H1 (cell line): Measurements from ENCODE around the gene COQ9. TPM values are rescaled to one million over a fixed set of nuclear protein-coding genes. Genes with fewer than 3 reads are reported as not detected.

ENCODE experiments used
- CTCF ChIA-PET: fragments of 300-600 bp; sonication (Branson Sonifier 250); formaldehyde crosslinking; loops from one replicate; lab custom pipeline; 2021; ENCODE audit not compliant: partially characterized antibody; lab: Charles Lee
- POLR2A ChIA-PET: fragments of 300-600 bp; sonication (Branson Sonifier 250); formaldehyde crosslinking; loops from one replicate; lab custom pipeline; 2021; ENCODE audit warnings: inconsistent platforms; ENCODE audit not compliant: partially characterized antibody; lab: Charles Lee
- DNase-seq, 2 experiments: peaks; one replicate each; pipeline versions ENCODE4 v3.0.0 to v3.0.0-alpha.2; 2010 to 2022; ENCODE audit warnings: low spot score in 2 of 2, low read depth in 1 of 2, mixed read lengths in 1 of 2
- FAIRE-seq: peaks from 2 replicates; lab custom pipeline; 2011; peaks lifted over from hg19 to GRCh38; lab: Jason Lieb, UNC
- H2AFZ ChIP-seq: 2 replicates; pipeline ENCODE4 v1.8.1; 2012; ENCODE audit warnings: low read length, inconsistent platforms
- H2AK5ac ChIP-seq: 2 replicates; pipeline ENCODE4 v1.6.1; 2013; ENCODE audit warnings: low read depth, low read length
- H2BK120ac ChIP-seq: replicated peaks from 2 replicates; pipeline ENCODE3; 2013; ENCODE audit warnings: low read depth, low read length, inconsistent platforms
- H2BK12ac ChIP-seq: 2 replicates; pipeline ENCODE4 v1.6.1; 2013; ENCODE audit warnings: low read depth, low read length
- H2BK15ac ChIP-seq: 2 replicates; pipeline ENCODE4 v1.6.1; 2013; ENCODE audit warnings: low read length
- H2BK20ac ChIP-seq: 2 replicates; pipeline ENCODE4 v1.6.1; 2013; ENCODE audit warnings: low read length
- H2BK5ac ChIP-seq: 2 replicates; pipeline ENCODE4 v1.6.1; 2013; ENCODE audit warnings: low read depth, low read length
- H3K14ac ChIP-seq: 2 replicates; pipeline ENCODE4 v1.6.1; 2013; ENCODE audit warnings: inconsistent platforms; ENCODE audit not compliant: insufficient read length
- H3K18ac ChIP-seq: 2 replicates; pipeline ENCODE4 v1.6.1; 2013; ENCODE audit warnings: low read length; ENCODE audit errors: extremely low read depth
- H3K23ac ChIP-seq: 2 replicates; pipeline ENCODE4 v1.6.1; 2013; ENCODE audit warnings: inconsistent platforms; ENCODE audit not compliant: insufficient read length
- H3K23me2 ChIP-seq: 2 replicates; pipeline ENCODE4 v1.6.1; 2013; ENCODE audit warnings: low read depth, low read length
- H3K27ac ChIP-seq: 2 replicates; pipeline ENCODE4 v1.6.1; 2011; ENCODE audit warnings: low read depth, low read length, inconsistent platforms
- H3K27me3 ChIP-seq, 4 experiments: replicated peaks in 1 of 4; 1 replicate in 1 of 4; 2 replicates in 3 of 4; pipeline versions ENCODE4 v1.6.1 to v1.8.1; 2011 to 2013; ENCODE audit warnings: low read length in 3 of 4, mild to moderate bottlenecking in 3 of 4, inconsistent platforms in 2 of 4, mixed read lengths in 2 of 4, moderate library complexity in 1 of 4; ENCODE audit not compliant: control insufficient read depth in 3 of 4, insufficient read depth in 3 of 4; ENCODE audit errors: extremely low read depth in 1 of 4
- H3K36me3 ChIP-seq, 4 experiments: 2 replicates each; pipeline versions ENCODE4 v1.6.1 to v1.8.1; 2011 to 2013; ENCODE audit warnings: mild to moderate bottlenecking in 4 of 4, low read length in 3 of 4, moderate library complexity in 2 of 4, control low read depth in 1 of 4, inconsistent platforms in 1 of 4; ENCODE audit not compliant: insufficient read depth in 4 of 4, control insufficient read depth in 2 of 4
- H3K4ac ChIP-seq: replicated peaks from 2 replicates; pipeline ENCODE3; 2013; ENCODE audit warnings: low read length, low read depth, mixed read lengths, inconsistent platforms; ENCODE audit not compliant: insufficient read length
- H3K4me1 ChIP-seq, 4 experiments: replicated peaks in 1 of 4; 1 replicate in 1 of 4; 2 replicates in 3 of 4; pipeline versions ENCODE4 v1.6.1 to v1.8.1; 2011 to 2013; ENCODE audit warnings: low read length in 3 of 4, inconsistent platforms in 2 of 4, mixed read lengths in 1 of 4; ENCODE audit not compliant: insufficient read depth in 4 of 4, control insufficient read depth in 3 of 4
- H3K4me2 ChIP-seq, 2 experiments: 2 replicates each; pipeline versions ENCODE4 v1.6.1 to v1.8.1; 2011 to 2013; ENCODE audit warnings: low read depth in 2 of 2, low read length in 2 of 2, control low read depth in 1 of 2, inconsistent platforms in 1 of 2, mild to moderate bottlenecking in 1 of 2; ENCODE audit not compliant: insufficient read depth in 1 of 2
- H3K4me3 ChIP-seq, 4 experiments: fragments of 200-600, 300-600 bp in 1 of 4; sonication (generic), shearing (Covaris generic), sonication (Bioruptor Twin) in 1 of 4; 2 replicates each; pipeline versions ENCODE4 v1.5.1 to v1.8.1; 2011 to 2016; ENCODE audit warnings: low read length in 4 of 4, low read depth in 3 of 4, control low read depth in 2 of 4, inconsistent platforms in 2 of 4, mild to moderate bottlenecking in 2 of 4, mixed read lengths in 1 of 4, moderate library complexity in 1 of 4; ENCODE audit not compliant: insufficient read depth in 2 of 4; ENCODE audit errors: extremely low read depth in 1 of 4
- H3K56ac ChIP-seq: replicated peaks from 2 replicates; pipeline ENCODE3; 2013; ENCODE audit warnings: low read depth, mild to moderate bottlenecking, mixed read lengths, low read length, inconsistent platforms; ENCODE audit not compliant: insufficient read length
- H3K79me1 ChIP-seq: 2 replicates; pipeline ENCODE4 v1.6.1; 2013; ENCODE audit warnings: low read depth, low read length, control low read depth
- H3K79me2 ChIP-seq, 2 experiments: 2 replicates each; pipeline versions ENCODE4 v1.6.1 to v1.8.1; 2012 to 2013; ENCODE audit warnings: low read length in 2 of 2, mild to moderate bottlenecking in 2 of 2, inconsistent platforms in 1 of 2; ENCODE audit not compliant: insufficient read depth in 2 of 2, control insufficient read depth in 1 of 2
- H3K9ac ChIP-seq, 4 experiments: replicated peaks in 1 of 4; 1 replicate in 1 of 4; 2 replicates in 3 of 4; pipeline versions ENCODE4 v1.6.1 to v1.8.1; 2011 to 2013; ENCODE audit warnings: low read depth in 3 of 4, low read length in 3 of 4, control low read depth in 2 of 4, mild to moderate bottlenecking in 2 of 4, moderate library complexity in 2 of 4, inconsistent platforms in 1 of 4; ENCODE audit errors: extremely low read depth in 1 of 4
- H3K9me3 ChIP-seq, 2 experiments: 2 replicates each; pipeline versions ENCODE4 v1.6.1 to v1.8.1; 2012 to 2013; ENCODE audit warnings: mild to moderate bottlenecking in 2 of 2, moderate library complexity in 2 of 2, control low read depth in 1 of 2, inconsistent platforms in 1 of 2, low read depth in 1 of 2, low read length in 1 of 2, mixed read lengths in 1 of 2; ENCODE audit not compliant: insufficient read depth in 2 of 2
- H4K20me1 ChIP-seq, 2 experiments: replicated peaks in 1 of 2; 2 replicates each; pipeline versions ENCODE3 to v1.8.1; 2011 to 2013; ENCODE audit warnings: inconsistent platforms in 2 of 2, low read length in 2 of 2, mild to moderate bottlenecking in 1 of 2; ENCODE audit not compliant: insufficient read depth in 2 of 2, control insufficient read depth in 1 of 2
- H4K5ac ChIP-seq: 2 replicates; pipeline ENCODE4 v1.6.1; 2013; ENCODE audit warnings: low read length, low read depth, mixed read lengths, inconsistent platforms; ENCODE audit not compliant: insufficient read length
- H4K8ac ChIP-seq: 2 replicates; pipeline ENCODE4 v1.8.0; 2013; ENCODE audit warnings: mild to moderate bottlenecking, moderate library complexity, low read length, inconsistent platforms; ENCODE audit not compliant: insufficient read depth; ENCODE audit errors: extremely low read depth
- H4K91ac ChIP-seq: replicated peaks from 2 replicates; pipeline ENCODE3; 2013; ENCODE audit warnings: low read length, mixed read lengths, inconsistent platforms; ENCODE audit not compliant: insufficient read length
- BRCA1 ChIP-seq: IDR thresholded peaks from 2 replicates; pipeline ENCODE4 v1.6.1; 2012; ENCODE audit warnings: low read depth, low read length, improper control_type of control experiment
- CTBP2 ChIP-seq: IDR thresholded peaks from 2 replicates; pipeline ENCODE4 v1.7.0; 2011; ENCODE audit warnings: borderline replicate concordance, mild to moderate bottlenecking, moderate library complexity, mixed read lengths, low read length; ENCODE audit not compliant: insufficient read depth, insufficient read length
- EP300 ChIP-seq, 2 experiments: IDR thresholded peaks; 1 replicate in 1 of 2; 2 replicates in 1 of 2; pipeline ENCODE4 v1.6.1; 2011 to 2012; ENCODE audit warnings: low read depth in 2 of 2, low read length in 2 of 2, mild to moderate bottlenecking in 2 of 2, borderline replicate concordance in 1 of 2, inconsistent platforms in 1 of 2, moderate library complexity in 1 of 2
- GABPA ChIP-seq: IDR thresholded peaks from 2 replicates; pipeline ENCODE4 v1.6.1; 2011; ENCODE audit warnings: mild to moderate bottlenecking, low read length, moderate library complexity, borderline replicate concordance; ENCODE audit not compliant: insufficient read depth
- HDAC2 ChIP-seq, 2 experiments: fragments of 300-600 bp in 1 of 2; sonication (generic) in 1 of 2; IDR thresholded peaks; 2 replicates each; pipeline ENCODE4 v1.6.1; 2011 to 2012; ENCODE audit warnings: low read depth in 2 of 2, low read length in 2 of 2, mild to moderate bottlenecking in 2 of 2, moderate library complexity in 2 of 2, borderline replicate concordance in 1 of 2, inconsistent platforms in 1 of 2
- JUND ChIP-seq: IDR thresholded peaks from 2 replicates; pipeline ENCODE4 v1.6.1; 2011; ENCODE audit warnings: mild to moderate bottlenecking, improper control_type of control experiment, low read length
- POLR2A ChIP-seq, 2 experiments: IDR thresholded peaks; 1 replicate in 1 of 2; 2 replicates in 1 of 2; pipeline ENCODE4 v1.6.1; 2011; ENCODE audit warnings: low read depth in 2 of 2, low read length in 2 of 2, mild to moderate bottlenecking in 2 of 2; ENCODE audit errors: control extremely low read depth in 1 of 2
- RXRA ChIP-seq: IDR thresholded peaks from 2 replicates; pipeline ENCODE4 v1.6.1; 2011; ENCODE audit warnings: low read depth, mild to moderate bottlenecking, low read length, moderate library complexity; ENCODE audit not compliant: insufficient read depth
- SP2 ChIP-seq: IDR thresholded peaks from 2 replicates; pipeline ENCODE4 v1.6.1; 2012; ENCODE audit warnings: mild to moderate bottlenecking, low read length, inconsistent platforms
- SUZ12 ChIP-seq: fragments of 200-600 bp; sonication (generic); IDR thresholded peaks from 2 replicates; pipeline ENCODE4 v1.6.1; 2012; ENCODE audit warnings: mild to moderate bottlenecking, inconsistent platforms, low read length, moderate library complexity, mixed read lengths
- TAF1 ChIP-seq: IDR thresholded peaks from 2 replicates; pipeline ENCODE4 v1.6.1; 2011; ENCODE audit warnings: mild to moderate bottlenecking, low read depth, low read length
- TBP ChIP-seq: IDR thresholded peaks from 2 replicates; pipeline ENCODE4 v1.6.1; 2011; ENCODE audit warnings: low read depth, low read length, improper control_type of control experiment
- TCF12 ChIP-seq: IDR thresholded peaks from 2 replicates; pipeline ENCODE4 v1.6.1; 2011; ENCODE audit warnings: low read depth, mild to moderate bottlenecking, low read length
- WGBS, 2 experiments: shearing (Covaris generic) in 1 of 2; methylation state at CpG; one replicate each; pipeline versions ENCODE4 v1.1.6 to v1.1.7; 2013 to 2015; ENCODE audit warnings: low lambda C conversion rate in 2 of 2, mixed read lengths in 2 of 2, inconsistent platforms in 1 of 2, low coverage in 1 of 2, missing lambda C conversion rate in 1 of 2; ENCODE audit not compliant: insufficient replicate concordance in 2 of 2, insufficient coverage in 1 of 2, insufficient read length in 1 of 2; ENCODE audit errors: extremely low coverage in 1 of 2, missing lambda C conversion rate in 1 of 2; 5-methylcytosine and 5-hydroxymethylcytosine counted together
- polyA plus RNA-seq, 7 experiments: library from polyadenylated mRNA; depleted of rRNA in 3 of 7; stranded (reverse) in 5 of 7; unstranded in 2 of 7; fragments of >200 nt in 5 of 7; fragments of 200-250 nt in 2 of 7; gene quantifications; 1 replicate in 5 of 7; 2 replicates in 1 of 7; 4 replicates in 1 of 7; pipeline versions ENCODE4 v1.2.1 to v1.2.3, GENCODE V29; 2011 to 2013; ENCODE audit warnings: missing spikeins in 2 of 7, mixed read lengths in 2 of 7
- total RNA-seq: library from RNA; stranded (reverse); fragmentation: NEBNext Ultra II Directional; extraction: Animal tissue kit (Norgen Biotek cat#: 25700); gene quantifications from 2 replicates; pipeline ENCODE4 v1.2.1, GENCODE V29; 2021

The COQ9 gene
- total and polyA plus RNA-seq, 2 of the 8 experiments (the other 6 are each of a cell fraction or from before 2014, with no cell fraction given): 33.3 to 60.3 TPM

- POLR2A ChIA-PET: interaction anchor here (0.6 kb wide), 2 partner anchors 12 to 559 kb away, joined by 3 read pairs; no protein-coding TSS in a partner anchor
- no peak overlapping the region for H2BK120ac ChIP-seq
- H2BK5ac ChIP-seq: no peak overlapping the region
- FAIRE-seq (no peak), DNase-seq (no peak)
- no peaks in the 10 kb centered on the region for H4K20me1 ChIP-seq
- no peak overlapping the region for H3K23ac ChIP-seq
- no peak overlapping the region for H3K14ac ChIP-seq
- H3K4ac ChIP-seq: no peak overlapping the region
- no peak overlapping the region for H3K27ac ChIP-seq
- no peak overlapping the region for H2AFZ ChIP-seq
- no peak overlapping the region for H4K5ac ChIP-seq
- H3K79me2 ChIP-seq: no peaks in the 10 kb centered on the region
- no peak overlapping the region for H2AK5ac ChIP-seq
- H3K36me3 ChIP-seq: no peaks in the 10 kb centered on the region
- no peak overlapping the region for H3K56ac ChIP-seq
- 85% methylated on average over 5 of the region's 5 CpGs; no CpG with 5 or more reads in 1 of the 2 experiments for WGBS, 2 experiments
- H3K4me2 ChIP-seq: no peak overlapping the region
- no peak overlapping the region for H3K18ac ChIP-seq
- peaks cover 0 to 9% (median 6%) of the 10 kb centered on the region in 4 experiments; a peak in 5 of 7 replicates for H3K4me1 ChIP-seq
- no peaks in the 10 kb centered on the region for H3K27me3 ChIP-seq
- no peak overlapping the region for H4K8ac ChIP-seq
- no peak overlapping the region for H2BK20ac ChIP-seq
- H2BK12ac ChIP-seq: no peak overlapping the region
- H3K9me3 ChIP-seq: no peaks in the 10 kb centered on the region
- no peak overlapping the region for H3K9ac ChIP-seq
- H3K23me2 ChIP-seq: 0 out of 2 replicates have a peak, but pooled peaks cover 3% of the 10 kb centered on the region
- CTCF ChIA-PET: interaction anchor here (0.6 to 19.2 kb wide), 10 partner anchors 8 to 611 kb away, joined by 3 to 513 read pairs (median 3); partner anchors contain the start of gene CCL17
- no peak overlapping the region for H2BK15ac ChIP-seq
- no peak overlapping the region for H3K4me3 ChIP-seq
- no peaks in the 10 kb centered on the region for H3K79me1 ChIP-seq
- H4K91ac ChIP-seq: no peak overlapping the region
- TF ChIP-seq CTBP2 (no peak), GABPA (no peak), RXRA (no peak), BRCA1 (no peak), TCF12 (no peak), EP300 (IDR thresholded peaks at IDR 0.05; ENCODE audit: borderline replicate concordance in 1 of 2, low read depth in 2 of 2, low read length in 2 of 2) (no peak), POLR2A (IDR thresholded peaks at IDR 0.05; ENCODE audit: control extremely low read depth in 1 of 2, low read depth in 2 of 2, low read length in 2 of 2) (no peak), JUND (no peak), SUZ12 (no peak), HDAC2 (IDR thresholded peaks at IDR 0.05; ENCODE audit: borderline replicate concordance in 1 of 2, low read depth in 2 of 2, low read length in 2 of 2) (no peak), SP2 (no peak), TAF1 (no peak), TBP (no peak)
Measured at GRCh38 chr16:57413301-57413730, 34.0 kb upstream of the COQ9 start.
